SK-N-SH treated with all-trans-retinoic acid at 6 μM for 48 hours (cell line): Measurements from ENCODE around the gene CHD1L.

Experiments
- BACH2 ChIP-seq: fragments of 250-450 bp; sonication (Bioruptor Pico); IDR thresholded peaks from 2 replicates; pipeline ENCODE4 v1.9.0; 2021; ENCODE audit warnings: mild to moderate bottlenecking, borderline replicate concordance
- CSRNP3 ChIP-seq: fragments of 250-450 bp; sonication (Bioruptor Pico); IDR thresholded peaks from 2 replicates; pipeline ENCODE4 v1.5.1; 2021; ENCODE audit warnings: mild to moderate bottlenecking, moderate library complexity
- GLIS3 ChIP-seq: fragments of 250-450 bp; sonication (Bioruptor Pico); IDR thresholded peaks from 2 replicates; pipeline ENCODE4 v1.5.0; 2020; ENCODE audit warnings: mild to moderate bottlenecking, moderate library complexity
- ISL1 ChIP-seq: fragments of 250-450 bp; sonication (Bioruptor Pico); IDR thresholded peaks from 2 replicates; pipeline ENCODE4 v2.1.2; 2022; ENCODE audit warnings: mild to moderate bottlenecking, moderate library complexity
- OSR1 ChIP-seq: fragments of 250-450 bp; sonication (Bioruptor Pico); IDR thresholded peaks from 2 replicates; pipeline ENCODE4 v1.8.0; 2022; ENCODE audit warnings: moderate library complexity, mild to moderate bottlenecking, inconsistent platforms
- PATZ1 ChIP-seq: fragments of 250-450 bp; sonication (Bioruptor Pico); IDR thresholded peaks from 2 replicates; pipeline ENCODE4 v1.8.0; 2020; ENCODE audit warnings: mild to moderate bottlenecking, moderate library complexity, borderline replicate concordance
- RARB ChIP-seq: fragments of 250-450 bp; sonication (Bioruptor Pico); IDR thresholded peaks from 2 replicates; pipeline ENCODE4 v1.8.0; 2021; ENCODE audit warnings: mild to moderate bottlenecking, moderate library complexity
- SNAI2 ChIP-seq: fragments of 250-450 bp; sonication (Bioruptor Pico); IDR thresholded peaks from 2 replicates; pipeline ENCODE4 v1.5.0; 2020; ENCODE audit warnings: mild to moderate bottlenecking, moderate library complexity
- ZC3H10 ChIP-seq: fragments of 250-450 bp; sonication (Bioruptor Pico); IDR thresholded peaks from 2 replicates; pipeline ENCODE4 v1.5.1; 2021; ENCODE audit warnings: mild to moderate bottlenecking, moderate library complexity
- ZFP3 ChIP-seq: fragments of 250-450 bp; sonication (Bioruptor Pico); IDR thresholded peaks from 2 replicates; pipeline ENCODE4 v1.5.0; 2020; ENCODE audit warnings: mild to moderate bottlenecking, moderate library complexity
- ZFP30 ChIP-seq: fragments of 450-650 bp; formaldehyde crosslinking; IDR thresholded peaks from 2 replicates; pipeline ENCODE4 v1.5.0; 2022; ENCODE audit warnings: mild to moderate bottlenecking, moderate library complexity
- ZNF565 ChIP-seq: fragments of 450-650 bp; formaldehyde crosslinking; conservative IDR thresholded peaks from 2 replicates; pipeline ENCODE4 v1.5.0; 2020; ENCODE audit warnings: low read depth, mild to moderate bottlenecking, moderate library complexity
- ZNF70 ChIP-seq: fragments of 450-650 bp; formaldehyde crosslinking; IDR thresholded peaks from 2 replicates; pipeline ENCODE4 v1.5.0; 2020; ENCODE audit warnings: mild to moderate bottlenecking, moderate library complexity
- ZNF8 ChIP-seq: fragments of 450-650 bp; formaldehyde crosslinking; IDR thresholded peaks from 2 replicates; pipeline ENCODE4 v1.5.0; 2020; ENCODE audit warnings: mild to moderate bottlenecking, moderate library complexity

GRCh38 chr1:147292631-147293251, 50.3 kb downstream of the CHD1L start:
- TF ChIP-seq ZFP3 (CRISPR knock-in tag) (no peak), ZFP30 (CRISPR knock-in tag) (no peak), CSRNP3 (CRISPR knock-in tag) (no peak), PATZ1 (CRISPR knock-in tag) (no peak), BACH2 (CRISPR knock-in tag) (no peak), ZNF70 (CRISPR knock-in tag) (no peak), ISL1 (CRISPR knock-in tag) (no peak), OSR1 (CRISPR knock-in tag) (no peak), ZC3H10 (CRISPR knock-in tag) (no peak), ZNF8 (CRISPR knock-in tag) (no peak), SNAI2 (CRISPR knock-in tag) (no peak), RARB (CRISPR knock-in tag) (no peak), ZNF565 (CRISPR knock-in tag) (no peak), GLIS3 (CRISPR knock-in tag) (no peak)
